HG03521 (cell line): ENCODE results near the gene PAN2.
"Not testable (repeated sequence)": the region's sequence is repeated elsewhere in the genome, so short reads cannot be mapped to it uniquely, and the experiment has no call there.

Source experiments
- ATAC-seq: cut with Tn5 transposase; IDR thresholded peaks from one replicate; pipeline ENCODE4 v1.9.1; 2021; ENCODE audit warnings: mild to moderate bottlenecking, moderate library complexity; ENCODE audit not compliant: unreplicated experiment

The PAN2 gene

DNA sequence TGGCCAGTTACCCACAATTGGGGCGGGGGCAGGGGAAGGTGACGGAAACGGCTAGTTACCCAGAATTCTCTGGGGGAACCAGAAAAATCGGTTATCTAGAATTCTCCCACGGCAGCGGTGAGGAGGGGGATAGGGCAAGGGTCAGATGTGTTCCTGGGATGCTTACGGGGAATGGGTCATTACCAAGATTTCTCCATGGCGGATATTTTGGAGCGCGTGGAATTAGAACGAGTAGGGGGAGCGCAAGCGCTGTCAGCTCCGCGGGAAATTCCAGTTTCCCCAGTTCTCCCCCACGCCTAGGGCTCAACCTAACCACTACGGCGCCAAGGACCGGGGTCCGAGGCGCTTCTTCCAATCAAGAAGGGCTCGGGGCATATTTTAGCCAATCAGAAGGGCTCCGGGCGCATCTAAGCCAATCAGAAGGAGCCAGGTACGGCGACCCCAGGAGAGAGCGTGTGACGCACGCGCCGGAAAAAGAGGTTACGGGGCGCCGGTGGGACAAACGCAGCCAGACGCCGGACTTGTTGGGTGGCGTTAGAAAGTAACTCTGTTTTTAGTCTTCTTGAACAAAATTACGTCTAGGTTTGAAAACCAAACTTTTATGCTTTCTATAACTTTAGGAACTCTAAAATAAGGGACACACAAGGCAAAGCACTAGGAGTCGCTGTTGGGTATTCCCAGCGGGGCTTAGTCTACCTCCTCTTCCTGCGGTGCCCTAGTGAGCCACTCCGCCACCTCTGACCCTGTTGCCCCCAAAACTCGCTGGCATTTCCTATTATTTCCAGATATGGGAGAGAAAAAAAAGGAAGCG lies at the start of gene PAN2:
Gene PAN2 (minus strand): TSS at position 322 of the 811 bp plus-strand sequence. CDS start 906 bp downstream, outside the sequence.
- peak; percentile 96 for ATAC-seq

- no peak for ATAC-seq
Measured at GRCh38 chr12:56382611-56383010, 48.8 kb upstream of the PAN2 start.

DNA sequence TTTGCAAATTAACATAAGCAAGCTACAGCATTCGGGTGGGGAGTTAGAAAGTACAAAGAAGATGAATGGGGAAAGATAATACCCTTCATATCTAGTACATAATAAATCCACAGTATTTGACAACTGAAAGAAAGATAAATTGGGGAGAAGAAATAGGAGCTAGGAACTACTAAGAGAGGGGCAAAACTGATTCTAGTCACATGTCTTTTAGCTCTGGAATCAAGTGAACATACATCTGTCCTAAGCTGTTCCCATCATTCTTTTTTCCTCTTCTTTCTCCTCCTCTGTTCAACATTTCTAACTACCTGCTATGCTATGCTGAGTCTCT lies 44.2 kb upstream of the PAN2 start:
- no peak for ATAC-seq

DNA sequence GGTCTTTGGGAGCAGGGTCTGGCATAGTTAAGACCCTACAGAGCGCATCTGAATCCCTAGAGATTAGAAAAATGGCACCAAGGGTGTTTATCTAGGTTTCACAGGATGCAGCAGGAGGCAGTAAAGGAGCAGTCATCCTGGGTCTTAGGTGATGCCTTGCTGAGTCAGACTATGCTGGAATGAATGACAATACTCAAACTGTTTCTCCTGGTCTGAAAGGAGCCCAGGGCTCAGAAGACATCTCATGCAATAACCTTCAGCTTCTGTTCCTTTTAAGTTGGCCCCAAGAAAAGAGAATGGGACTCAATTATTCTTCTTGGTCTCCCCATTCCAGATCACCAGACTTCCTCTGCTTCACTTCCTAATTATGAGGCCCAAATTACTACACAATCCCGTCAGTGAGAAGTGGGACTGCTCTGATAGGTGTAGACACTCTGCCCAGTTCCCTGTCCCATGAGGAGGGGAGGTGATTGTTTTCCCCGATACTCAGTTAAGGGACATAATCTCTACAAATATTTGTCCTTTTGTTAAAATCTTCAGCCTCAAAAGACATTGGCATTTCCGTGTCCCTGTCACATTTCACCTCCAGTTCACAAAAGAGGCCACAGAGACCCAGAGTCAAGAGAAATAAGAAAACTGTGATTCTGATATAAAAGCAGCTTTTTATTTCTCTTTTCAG lies 43.6 kb upstream of the PAN2 start:
- no peak for ATAC-seq

GRCh38 chr12:56375598-56376434 lies 42.0 kb upstream of the PAN2 start:
- peak; percentile 64 for ATAC-seq

GRCh38 chr12:56374726-56375597 lies 41.2 kb upstream of the PAN2 start:
- ATAC-seq: peak; percentile 16

DNA sequence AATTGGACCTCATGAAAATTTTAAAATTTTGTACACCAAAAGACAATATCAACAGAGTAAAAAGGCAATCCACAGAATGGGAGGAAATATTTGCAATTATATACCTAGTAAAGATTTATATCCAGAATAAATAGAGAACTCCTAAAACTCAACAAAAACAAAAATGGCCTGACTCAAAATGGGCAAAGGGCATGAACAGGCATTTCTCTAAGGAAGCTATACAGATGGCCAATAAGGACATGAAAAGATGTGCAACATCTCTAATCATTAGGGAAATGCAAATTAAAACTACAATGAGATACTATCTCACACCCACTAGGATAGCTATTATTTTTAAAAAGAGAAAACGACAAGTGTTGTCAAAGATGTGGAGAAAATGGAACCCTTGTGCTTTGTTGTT lies 39.7 kb upstream of the PAN2 start:
- ATAC-seq: no peak

GRCh38 chr12:56366948-56367347 lies 33.1 kb upstream of the PAN2 start:
- ATAC-seq: no peak

DNA sequence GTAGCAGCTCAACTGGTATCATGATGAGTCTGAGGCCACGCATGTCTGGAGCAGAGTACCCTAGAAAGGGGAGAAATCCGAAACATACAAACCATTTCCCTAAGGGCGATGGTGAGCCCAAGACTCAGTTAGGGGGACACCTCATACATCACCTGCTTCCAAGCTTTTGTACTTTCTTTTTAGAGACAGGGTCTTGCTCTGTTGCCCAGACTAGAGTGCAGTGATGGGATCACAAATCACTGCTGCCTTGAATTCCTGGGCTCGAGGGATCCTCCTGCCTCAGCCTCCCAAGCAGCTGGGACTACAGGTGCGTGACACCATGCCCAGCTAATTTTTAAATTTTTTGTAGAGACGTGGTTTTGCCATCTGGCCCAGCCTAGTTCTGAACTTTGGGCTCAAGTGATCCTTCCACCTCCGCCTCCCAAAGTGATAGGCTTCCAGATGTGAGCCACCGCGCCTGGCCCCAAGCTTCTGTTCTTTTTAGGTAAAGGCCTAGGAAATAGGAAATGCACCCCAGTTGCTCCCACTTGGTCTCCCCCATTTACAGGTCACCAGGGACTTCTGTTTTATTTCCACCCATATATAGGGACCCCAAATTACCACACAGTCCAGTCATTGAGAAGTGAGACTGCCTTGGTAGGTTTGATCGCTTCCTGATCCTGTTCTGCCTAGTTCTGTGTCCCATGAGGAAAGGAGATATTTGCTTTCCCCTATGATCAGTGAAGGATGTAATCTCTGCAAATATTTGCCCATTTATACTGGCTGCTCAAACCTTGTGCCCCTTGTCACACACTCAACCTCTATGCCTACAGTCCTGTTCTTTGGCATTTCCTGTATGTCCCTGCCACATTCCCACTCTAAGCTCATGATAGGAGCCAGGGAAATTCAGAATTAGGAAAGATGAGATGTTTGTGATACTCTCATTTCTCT lies 28.6 kb upstream of the PAN2 start, which contains the start of gene APOF:
Gene APOF (minus strand): TSS at position 728 of the 930 bp plus-strand sequence. CDS start 112 bp downstream, at position 616.
- ATAC-seq: no peak

- ATAC-seq: no peak
Measured at GRCh38 chr12:56361487-56362129, 27.8 kb upstream of the PAN2 start.

DNA sequence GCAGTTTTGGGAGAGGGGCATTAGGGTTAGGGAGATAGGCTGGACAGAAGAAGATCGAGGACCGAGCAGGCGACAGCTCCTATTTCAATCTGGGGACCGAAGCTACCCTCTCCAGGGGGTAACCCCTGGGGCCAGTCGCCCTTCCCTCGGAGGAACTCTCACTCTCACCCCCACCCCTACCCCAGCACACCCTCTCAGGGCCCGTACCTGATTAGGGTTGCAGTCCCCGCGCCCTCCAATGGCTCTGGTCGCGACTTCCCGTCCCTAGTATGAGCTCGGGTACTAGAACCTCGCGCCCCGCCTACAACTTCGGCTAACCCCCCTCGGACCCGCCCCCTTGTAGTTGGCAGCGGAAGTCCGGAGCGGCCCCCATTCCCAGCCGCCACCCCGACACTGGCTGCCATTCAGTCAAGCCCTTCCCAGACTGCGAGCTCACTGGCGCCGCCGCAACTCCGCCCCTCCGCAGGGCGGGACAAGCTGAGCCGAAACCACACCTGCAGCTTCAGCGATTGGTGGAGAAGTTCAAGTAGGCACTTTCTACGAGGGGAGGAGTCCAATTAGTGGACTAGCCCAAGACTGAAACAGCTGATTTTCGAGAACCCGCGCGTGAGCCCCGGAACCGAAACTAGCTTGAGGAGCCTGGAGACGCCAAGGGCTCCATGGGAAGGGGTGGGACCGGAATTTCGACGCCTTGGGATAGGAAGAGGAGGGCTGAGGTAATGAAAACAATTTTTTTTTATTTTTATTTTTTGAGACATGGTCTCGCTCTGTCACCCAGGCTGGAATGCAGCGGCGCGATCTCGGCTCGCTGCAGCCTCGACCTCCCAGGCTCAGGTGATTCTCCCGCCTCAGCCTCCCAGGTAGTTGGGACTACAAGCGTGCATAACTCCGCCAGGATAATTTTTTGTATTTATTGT lies 26.3 kb upstream of the PAN2 start, which contains the start of gene STAT2:
Gene STAT2 (minus strand): TSS at position 257 of the 917 bp plus-strand sequence. CDS start 3,536 bp downstream, outside the sequence.
- ATAC-seq: peak; percentile 96

GRCh38 chr12:56358836-56359532 lies 25.2 kb upstream of the PAN2 start:
- no peak for ATAC-seq

DNA sequence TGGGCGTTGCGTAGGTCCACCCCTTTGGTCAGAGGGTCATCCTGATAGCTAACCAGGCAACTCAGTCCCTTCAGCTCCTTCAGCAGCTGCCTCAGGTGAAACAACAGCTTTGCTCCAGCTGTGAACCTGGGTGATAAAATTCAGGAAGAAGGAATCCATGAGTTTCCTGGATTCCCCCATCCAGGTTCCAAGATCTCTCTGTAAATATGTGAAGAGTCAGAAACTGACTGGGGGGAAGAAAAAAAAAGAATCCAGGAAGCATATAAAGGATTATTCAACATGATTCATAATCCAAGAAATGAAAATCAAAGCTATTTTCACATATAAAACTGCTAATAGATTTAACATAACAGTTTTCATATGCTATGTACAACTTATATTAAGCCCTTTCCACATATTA lies 17.5 kb upstream of the PAN2 start:
- no peak for ATAC-seq

DNA sequence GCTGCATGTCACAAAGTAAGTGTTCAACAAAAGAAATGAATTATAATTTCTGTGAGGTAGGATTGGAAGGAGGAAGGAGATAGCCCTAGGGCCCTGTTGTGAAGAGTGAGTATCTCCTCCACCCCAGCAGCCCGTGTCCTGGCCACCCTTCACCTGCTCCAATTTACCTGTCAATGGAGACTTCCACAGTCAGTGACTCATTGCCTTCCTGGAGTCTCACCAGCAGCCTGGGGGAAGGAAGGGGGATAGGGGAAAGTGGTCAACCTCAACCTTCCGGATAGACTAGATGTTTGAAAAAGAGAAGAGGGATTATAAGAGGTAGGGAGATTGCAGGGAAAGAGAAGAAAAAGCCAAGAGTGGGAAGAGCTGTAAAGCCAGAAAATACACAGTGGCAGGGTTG lies 16.9 kb upstream of the PAN2 start:
- ATAC-seq: no peak

- ATAC-seq: no peak
Measured at GRCh38 chr12:56348776-56349175, 15.0 kb upstream of the PAN2 start.

GRCh38 chr12:56347255-56347654 lies 13.5 kb upstream of the PAN2 start:
- not testable (repeated sequence) for ATAC-seq

GRCh38 chr12:56346675-56347074 lies 12.9 kb upstream of the PAN2 start:
- no peak for ATAC-seq
